ENCODE measurements around the gene DPEP1. TPM values are rescaled to one million over a fixed set of nuclear protein-coding genes. Genes with fewer than 3 reads are reported as not detected.
"Not testable (repeated sequence)": the region's sequence is repeated elsewhere in the genome, so short reads cannot be mapped to it uniquely, and the experiment has no call there.

The DPEP1 gene
- total and polyA plus RNA-seq, 4 donors: 8.5 TPM; not detected in 3

- no peaks in the 10 kb centered on the region for H3K9me3 ChIP-seq (ENCODE audit: control insufficient read depth, low read length)
- ATAC-seq (ENCODE audit: low FRiP score) (no peak), DNase-seq (no peak)
- H3K27ac ChIP-seq (ENCODE audit: low read depth in 1 of 2, low read length in 2 of 2): no peak overlapping the region
- WGBS, 2 donors: 11 to 12% methylated on average over 27 of the region's 27 CpGs
- no peaks in the 10 kb centered on the region for H3K36me3 ChIP-seq (ENCODE audit: control insufficient read depth in 1 of 2, insufficient read depth in 2 of 2, low read length in 1 of 2)
- H3K27me3 ChIP-seq (ENCODE audit: control insufficient read depth in 1 of 2, insufficient read depth in 2 of 2, low read length in 1 of 2): no peaks in the 10 kb centered on the region
- peaks cover 0 to 3% of the 10 kb centered on the region in 2 donors for H3K4me1 ChIP-seq (ENCODE audit: control insufficient read depth in 1 of 2, insufficient read depth in 2 of 2, low read length in 2 of 2)
- intact Hi-C loops (cut with DNase I): loop anchor here in 1 of 2 donors (1.0 to 5.0 kb wide), 2 partner anchors 28 to 44 kb away; partner anchors contain the start of genes CDK10 and SPATA2L
- H3K4me3 ChIP-seq (ENCODE audit: low read length in 2 of 2): peak overlapping the region; percentile 60 to 66
Observed at GRCh38 chr16:89658221-89658879, 44.9 kb downstream of the DPEP1 start.

DNA sequence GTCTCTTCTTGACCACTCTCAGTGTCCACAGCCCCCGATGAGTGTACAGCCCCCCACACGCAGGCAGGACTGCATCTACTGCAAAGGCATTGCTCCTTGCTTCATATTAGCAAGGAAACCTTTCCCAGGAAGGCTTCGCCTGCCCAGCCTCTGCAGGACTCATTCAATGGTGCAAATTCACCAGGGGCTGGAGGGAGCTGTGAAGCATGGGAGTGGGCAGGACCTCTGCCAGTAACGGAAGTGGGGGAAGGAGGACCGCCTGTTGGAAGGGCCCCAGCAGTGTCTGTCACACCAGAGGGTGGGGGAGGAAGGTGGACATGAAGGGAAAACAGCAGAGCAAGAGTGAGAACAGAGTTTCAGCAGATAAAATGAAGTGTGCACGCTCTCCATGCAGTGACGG is 46.7 kb downstream of the DPEP1 start:
- WGBS, 2 donors: 93 to 94% methylated on average over 7 of the region's 7 CpGs
- DNase-seq (no peak), ATAC-seq (ENCODE audit: low FRiP score) (no peak)
- no peak overlapping the region for H3K4me3 ChIP-seq (ENCODE audit: low read length in 2 of 2)
- no peaks in the 10 kb centered on the region for H3K36me3 ChIP-seq (ENCODE audit: control insufficient read depth in 1 of 2, insufficient read depth in 2 of 2, low read length in 1 of 2)
- intact Hi-C loops (cut with DNase I): no loop called here
- no peaks in the 10 kb centered on the region for H3K27me3 ChIP-seq (ENCODE audit: control insufficient read depth in 1 of 2, insufficient read depth in 2 of 2, low read length in 1 of 2)
- H3K4me1 ChIP-seq (ENCODE audit: control insufficient read depth in 1 of 2, insufficient read depth in 2 of 2, low read length in 2 of 2): peaks cover 0 to 3% of the 10 kb centered on the region in 2 donors
- no peak overlapping the region for H3K27ac ChIP-seq (ENCODE audit: low read depth in 1 of 2, low read length in 2 of 2)
- no peaks in the 10 kb centered on the region for H3K9me3 ChIP-seq (ENCODE audit: control insufficient read depth, low read length)

DNA sequence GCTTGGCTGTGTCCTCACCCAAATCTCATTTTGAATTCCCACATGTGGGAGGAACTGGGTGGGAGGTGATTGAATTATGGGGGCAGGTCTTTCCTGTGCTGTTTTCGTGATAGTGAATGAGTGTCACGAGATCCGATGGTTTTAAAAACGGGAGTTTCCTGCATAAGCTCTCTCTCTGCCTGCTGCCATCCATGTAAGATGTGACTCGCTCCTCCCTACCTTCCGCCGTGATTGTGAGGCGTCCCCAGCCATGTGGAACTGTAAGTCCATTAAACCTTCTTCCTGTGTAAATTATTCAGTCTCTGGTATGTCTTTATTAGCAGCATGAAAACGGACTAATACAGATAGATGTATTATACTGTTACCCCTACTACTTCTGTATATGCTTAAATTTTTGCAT is 47.8 kb downstream of the DPEP1 start:
- intact Hi-C loops (cut with DNase I): no loop called here
- 95% methylated on average over 9 of the region's 9 CpGs for WGBS, 2 donors
- Histone ChIP-seq H3K4me1 (ENCODE audit: control insufficient read depth in 1 of 2, insufficient read depth in 2 of 2, low read length in 2 of 2) (peaks cover 0 to 3% of the 10 kb centered on the region in 2 donors), H3K9me3 (ENCODE audit: control insufficient read depth, low read length) (no peaks in the 10 kb centered on the region), H3K27ac (ENCODE audit: low read depth in 1 of 2, low read length in 2 of 2) (no peak overlapping the region), H3K4me3 (ENCODE audit: low read length in 2 of 2) (no peak overlapping the region), H3K36me3 (ENCODE audit: control insufficient read depth in 1 of 2, insufficient read depth in 2 of 2, low read length in 1 of 2) (no peaks in the 10 kb centered on the region), H3K27me3 (ENCODE audit: control insufficient read depth in 1 of 2, insufficient read depth in 2 of 2, low read length in 1 of 2) (no peaks in the 10 kb centered on the region)
- DNase-seq (no peak), ATAC-seq (ENCODE audit: low FRiP score) (no peak)

DNA sequence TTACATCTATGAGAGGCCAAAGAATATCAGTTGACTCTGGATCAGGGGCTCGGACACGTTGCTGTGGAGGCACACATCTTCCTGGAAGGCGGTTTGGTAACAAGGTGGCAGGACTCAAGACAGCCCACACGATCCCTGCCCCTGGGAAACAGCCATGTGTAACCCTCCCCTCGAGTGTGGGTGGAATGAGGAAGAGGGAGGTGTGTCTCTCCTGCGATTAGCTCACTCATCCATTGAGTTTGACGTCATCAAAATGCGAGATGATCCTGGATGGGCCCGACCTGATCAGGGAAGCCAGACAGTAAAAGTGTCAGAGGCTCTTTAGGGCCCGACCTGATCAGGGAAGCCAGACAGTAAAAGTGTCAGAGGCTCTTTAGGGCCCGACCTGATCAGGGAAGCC is 50.8 kb downstream of the DPEP1 start:
- WGBS, 2 donors: 90 to 92% methylated on average over 10 of the region's 11 CpGs
- ATAC-seq (ENCODE audit: low FRiP score); DNase-seq; H3K27ac ChIP-seq (ENCODE audit: low read depth in 1 of 2, low read length in 2 of 2); H3K36me3 ChIP-seq (ENCODE audit: control insufficient read depth in 1 of 2, insufficient read depth in 2 of 2, low read length in 1 of 2); intact Hi-C loops (cut with DNase I); H3K4me1 ChIP-seq (ENCODE audit: control insufficient read depth in 1 of 2, insufficient read depth in 2 of 2, low read length in 2 of 2); H3K9me3 ChIP-seq (ENCODE audit: control insufficient read depth, low read length); H3K4me3 ChIP-seq (ENCODE audit: low read length in 2 of 2); H3K27me3 ChIP-seq (ENCODE audit: control insufficient read depth in 1 of 2, insufficient read depth in 2 of 2, low read length in 1 of 2): not testable (repeated sequence)

- H3K36me3 ChIP-seq (ENCODE audit: control insufficient read depth in 1 of 2, insufficient read depth in 2 of 2, low read length in 1 of 2); H3K4me3 ChIP-seq (ENCODE audit: low read length in 2 of 2); H3K27ac ChIP-seq (ENCODE audit: low read depth in 1 of 2, low read length in 2 of 2); intact Hi-C loops (cut with DNase I); DNase-seq; H3K4me1 ChIP-seq (ENCODE audit: control insufficient read depth in 1 of 2, insufficient read depth in 2 of 2, low read length in 2 of 2); ATAC-seq (ENCODE audit: low FRiP score); H3K27me3 ChIP-seq (ENCODE audit: control insufficient read depth in 1 of 2, insufficient read depth in 2 of 2, low read length in 1 of 2); H3K9me3 ChIP-seq (ENCODE audit: control insufficient read depth, low read length): not testable (repeated sequence)
- 43 to 49% methylated on average over 6 to 7 of the region's 7 CpGs for WGBS, 2 donors
Observed at GRCh38 chr16:89667000-89667399, 53.6 kb downstream of the DPEP1 start.

GRCh38 chr16:89667633-89668032 is 54.2 kb downstream of the DPEP1 start:
- Histone ChIP-seq H3K9me3 (ENCODE audit: control insufficient read depth, low read length) (no peaks in the 10 kb centered on the region), H3K4me1 (ENCODE audit: control insufficient read depth in 1 of 2, insufficient read depth in 2 of 2, low read length in 2 of 2) (no peaks in the 10 kb centered on the region), H3K27ac (ENCODE audit: low read depth in 1 of 2, low read length in 2 of 2) (no peak overlapping the region), H3K27me3 (ENCODE audit: control insufficient read depth in 1 of 2, insufficient read depth in 2 of 2, low read length in 1 of 2) (no peaks in the 10 kb centered on the region), H3K4me3 (ENCODE audit: low read length in 2 of 2) (no peak overlapping the region), H3K36me3 (ENCODE audit: control insufficient read depth in 1 of 2, insufficient read depth in 2 of 2, low read length in 1 of 2) (no peaks in the 10 kb centered on the region)
- intact Hi-C loops (cut with DNase I): no loop called here
- DNase-seq (no peak), ATAC-seq (ENCODE audit: low FRiP score) (no peak)
- WGBS, 2 donors: 82 to 85% methylated on average over 9 of the region's 9 CpGs

DNA sequence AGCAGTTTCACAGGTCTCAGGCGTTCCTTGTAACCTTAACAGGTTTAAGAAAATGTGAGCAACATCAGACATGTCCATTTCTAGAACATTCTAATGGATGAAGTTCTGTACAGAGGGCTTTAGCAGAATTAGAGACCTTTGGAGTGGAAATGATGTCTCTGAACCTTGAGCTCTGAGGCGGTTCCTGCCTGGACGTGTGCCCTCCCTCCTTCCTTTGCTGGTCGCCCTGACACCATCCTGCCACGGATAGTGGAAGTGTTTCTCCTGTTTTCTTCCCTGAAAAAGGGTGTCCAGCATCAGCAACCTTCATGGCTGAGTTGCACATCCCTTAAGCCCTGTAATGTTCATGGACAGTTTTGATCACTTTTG is 55.3 kb downstream of the DPEP1 start:
- intact Hi-C loops (cut with DNase I): no loop called here
- no peak overlapping the region for H3K27ac ChIP-seq (ENCODE audit: low read depth in 1 of 2, low read length in 2 of 2)
- H3K36me3 ChIP-seq (ENCODE audit: control insufficient read depth in 1 of 2, insufficient read depth in 2 of 2, low read length in 1 of 2): no peaks in the 10 kb centered on the region
- no peak overlapping the region for H3K4me3 ChIP-seq (ENCODE audit: low read length in 2 of 2)
- H3K4me1 ChIP-seq (ENCODE audit: control insufficient read depth in 1 of 2, insufficient read depth in 2 of 2, low read length in 2 of 2): no peaks in the 10 kb centered on the region
- 72 to 75% methylated on average over 5 of the region's 5 CpGs for WGBS, 2 donors
- no peak for DNase-seq
- no peak for ATAC-seq (ENCODE audit: low FRiP score)
- no peaks in the 10 kb centered on the region for H3K9me3 ChIP-seq (ENCODE audit: control insufficient read depth, low read length)
- H3K27me3 ChIP-seq (ENCODE audit: control insufficient read depth in 1 of 2, insufficient read depth in 2 of 2, low read length in 1 of 2): no peaks in the 10 kb centered on the region

DNA sequence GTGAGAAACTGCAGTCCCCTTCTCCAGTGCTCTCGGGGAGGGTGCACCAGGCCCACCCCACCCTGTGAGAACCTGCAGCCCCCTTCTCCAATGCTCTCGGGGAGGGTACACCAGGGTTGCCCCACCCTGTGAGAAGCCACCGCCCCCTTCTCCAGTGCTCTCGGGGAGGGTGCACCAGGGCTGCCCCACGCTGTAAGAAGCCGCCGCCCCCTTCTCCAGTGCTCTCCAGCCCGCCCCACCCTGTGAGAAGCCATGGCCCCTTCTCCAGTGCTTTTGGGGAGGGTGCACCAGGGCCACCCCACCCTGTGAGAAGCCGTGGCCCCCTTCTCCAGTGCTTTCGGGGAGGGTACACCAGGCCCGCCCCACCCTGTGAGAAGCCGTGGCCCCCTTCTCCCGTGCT is 56.3 kb downstream of the DPEP1 start:
- no peaks in the 10 kb centered on the region for H3K9me3 ChIP-seq (ENCODE audit: control insufficient read depth, low read length)
- H3K36me3 ChIP-seq (ENCODE audit: control insufficient read depth in 1 of 2, insufficient read depth in 2 of 2, low read length in 1 of 2): no peaks in the 10 kb centered on the region
- H3K4me3 ChIP-seq (ENCODE audit: low read length in 2 of 2): no peak overlapping the region
- H3K27me3 ChIP-seq (ENCODE audit: control insufficient read depth in 1 of 2, insufficient read depth in 2 of 2, low read length in 1 of 2): no peaks in the 10 kb centered on the region
- ATAC-seq (ENCODE audit: low FRiP score) (no peak), DNase-seq (no peak)
- H3K27ac ChIP-seq (ENCODE audit: low read depth in 1 of 2, low read length in 2 of 2): no peak overlapping the region
- no peaks in the 10 kb centered on the region for H3K4me1 ChIP-seq (ENCODE audit: control insufficient read depth in 1 of 2, insufficient read depth in 2 of 2, low read length in 2 of 2)
- WGBS, 2 donors: 93 to 96% methylated on average over 11 to 13 of the region's 13 CpGs
- intact Hi-C loops (cut with DNase I): no loop called here

All from aorta (tissue), 5 donors.